Cardiac fibroblast (primary cell): ENCODE measurements around the gene CLDN20.

Experiments used
- DNase-seq, 2 donors: peaks; one replicate each; pipeline versions ENCODE4 v3.0.0 to v3.0.0-alpha.2; 2010; ENCODE audit warnings: low read depth in 2 of 2
- H3K4me3 ChIP-seq, 2 donors: replicated peaks in 1 of 2; 1 replicate in 1 of 2; 2 replicates in 1 of 2; pipeline ENCODE4 v1.5.1; 2011; ENCODE audit warnings: low read depth in 2 of 2, low read length in 2 of 2, mild to moderate bottlenecking in 2 of 2, moderate library complexity in 1 of 2
- CTCF ChIP-seq: IDR thresholded peaks from one replicate; pipeline ENCODE4 v1.5.1; 2011; ENCODE audit warnings: low read depth, mild to moderate bottlenecking, low read length, inconsistent platforms

Gene CLDN20

DNA sequence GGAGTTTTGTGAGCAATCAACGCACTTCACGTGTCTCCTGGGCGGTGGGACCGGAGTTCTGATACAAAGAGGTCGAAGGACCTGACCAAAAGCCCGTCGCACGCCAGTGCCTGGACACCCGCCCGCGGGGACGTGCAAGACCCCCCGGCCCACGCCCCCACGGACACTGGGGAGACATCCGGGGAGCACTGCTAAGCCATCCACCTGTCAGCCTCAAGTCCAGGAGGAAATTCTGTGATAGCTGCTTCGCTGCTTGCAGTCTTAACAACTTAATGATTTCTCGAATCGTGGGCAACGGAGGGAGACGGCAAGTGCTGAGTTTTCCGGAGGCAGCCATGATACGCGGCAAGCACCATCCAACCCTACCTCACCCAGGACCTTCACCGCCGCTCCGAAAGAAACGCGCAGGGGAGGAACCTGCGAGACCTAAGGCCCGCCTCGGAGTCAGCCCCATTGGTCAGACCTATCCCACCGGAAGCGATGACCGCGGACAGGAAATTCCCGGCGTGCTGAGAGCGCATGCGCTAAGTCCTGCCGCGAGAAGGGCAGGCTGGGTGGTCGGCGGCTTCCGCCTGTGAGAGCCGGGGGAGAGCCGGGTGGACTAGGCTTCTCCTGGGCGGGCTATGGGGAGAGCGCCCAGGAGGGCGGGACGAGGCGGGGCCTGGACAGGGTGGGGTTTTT, 50.4 kb downstream of the CLDN20 start, which contains the start of gene TFB1M:
Gene TFB1M, minus strand, starts transcription at position 393 of the 681 bp plus-strand sequence. Its CDS starts 56 bp downstream, at position 337.
- no peak for TF ChIP-seq CTCF
- peak; percentile 99 for DNase-seq
- peak within 1 kb of the TSS; percentile 78 to 96 for H3K4me3 ChIP-seq

DNA sequence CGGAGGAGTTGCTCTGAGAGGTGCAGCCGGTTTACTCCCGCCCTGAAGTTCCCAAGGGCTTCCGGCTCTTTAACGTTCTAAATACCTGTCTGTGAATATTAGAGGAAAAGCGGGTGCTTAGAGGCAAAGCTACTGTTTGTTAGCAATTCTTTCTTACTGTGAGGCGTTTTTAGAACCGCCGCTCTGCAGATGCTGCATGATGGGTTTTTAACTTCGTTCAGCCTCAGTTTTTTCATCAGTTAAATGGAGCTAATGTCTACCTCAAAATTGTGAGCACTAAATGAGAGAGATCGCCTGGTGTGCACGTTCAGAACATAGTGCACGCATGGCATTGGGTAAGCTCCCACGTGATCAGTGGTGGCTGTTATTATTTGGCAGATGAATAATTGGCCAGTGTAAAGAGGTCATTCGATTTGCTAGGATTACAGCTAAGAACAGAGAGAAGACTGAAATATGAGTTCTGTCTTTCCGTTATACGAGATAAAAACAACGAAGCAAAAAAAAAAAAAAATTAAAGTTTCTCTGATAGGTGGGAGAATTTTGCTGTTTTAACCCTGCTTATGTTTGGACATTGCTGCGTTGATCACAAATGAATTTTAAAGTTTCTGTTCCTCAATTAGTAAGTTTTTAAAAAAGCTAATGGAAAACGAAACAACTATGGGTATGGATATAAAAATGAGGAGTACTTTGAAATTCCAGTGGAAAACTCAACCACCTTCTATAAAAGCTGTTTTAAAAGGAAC, 51.1 kb downstream of the CLDN20 start:
- peak overlapping the region; percentile 55 to 96 for H3K4me3 ChIP-seq
- no peak for TF ChIP-seq CTCF
- DNase-seq: peak; percentile 93 to 94

DNA sequence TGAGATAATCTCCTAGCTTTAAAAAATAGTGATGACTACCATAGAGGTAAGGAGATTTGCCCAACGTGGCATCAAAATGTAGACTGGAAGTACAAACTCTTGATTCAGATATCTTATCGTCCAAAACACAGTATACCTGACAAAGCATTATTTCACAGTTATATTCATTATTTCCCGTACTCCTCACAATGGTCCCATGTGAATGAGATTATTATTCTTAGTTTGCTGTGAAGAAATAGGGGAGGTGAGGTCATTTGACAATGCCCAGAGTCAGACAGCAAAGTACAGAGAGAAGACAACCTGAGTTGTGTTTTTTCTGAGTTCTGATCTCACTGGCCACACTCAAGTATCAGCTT, 51.7 kb downstream of the CLDN20 start:
- peak; percentile 32 to 78 for DNase-seq
- peak overlapping the region; percentile 55 to 96 for H3K4me3 ChIP-seq

GRCh38 chr6:155316419-155316818, 52.6 kb downstream of the CLDN20 start:
- no peak for DNase-seq
- TF ChIP-seq CTCF: no peak
- no peak overlapping the region for H3K4me3 ChIP-seq

More for the DNA sequence above, 51.7 kb downstream of the CLDN20 start:
- no peak for TF ChIP-seq CTCF

DNA sequence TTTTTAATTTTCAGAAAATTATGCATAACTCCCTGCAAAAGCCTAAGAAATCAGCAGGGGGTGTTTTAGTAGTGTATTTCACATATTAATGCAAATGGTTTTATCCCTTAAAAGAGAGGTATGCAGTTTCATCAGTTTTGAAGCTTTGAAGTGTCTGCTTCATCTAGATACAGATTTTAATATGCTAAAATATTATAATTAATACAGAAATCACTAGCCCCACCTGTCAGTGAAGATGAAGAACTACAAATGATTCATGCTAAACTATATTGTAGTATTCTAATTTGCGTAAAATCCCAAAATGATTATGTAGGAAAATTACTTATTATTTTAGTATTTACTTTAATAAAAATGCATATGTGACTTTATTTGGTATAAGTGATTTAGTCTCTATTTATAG, 53.4 kb downstream of the CLDN20 start:
- no peak overlapping the region for H3K4me3 ChIP-seq
- peak; percentile 15 to 47 for DNase-seq
- TF ChIP-seq CTCF: peak; percentile 24

- DNase-seq: no peak
- no peak for TF ChIP-seq CTCF
- no peak overlapping the region for H3K4me3 ChIP-seq
These were observed 56.1 kb downstream of the CLDN20 start for GRCh38 chr6:155319902-155320301.
